GM12873 (cell line): Measurements from ENCODE around the gene RFX4.

Experiments used
- TF ChIP-seq, protein P1 (sequence below): IDR thresholded peaks from 2 replicates; pipeline ENCODE4 v1.5.1; 2012; ENCODE audit warnings: low read depth, mild to moderate bottlenecking, moderate library complexity, low read length, control low read depth; ENCODE audit not compliant: insufficient read depth; ENCODE audit errors: missing control alignments

The RFX4 gene

GRCh38 chr12:106671840-106672239 is 89.0 kb downstream of the RFX4 start:
- TF ChIP-seq, protein P1, sequence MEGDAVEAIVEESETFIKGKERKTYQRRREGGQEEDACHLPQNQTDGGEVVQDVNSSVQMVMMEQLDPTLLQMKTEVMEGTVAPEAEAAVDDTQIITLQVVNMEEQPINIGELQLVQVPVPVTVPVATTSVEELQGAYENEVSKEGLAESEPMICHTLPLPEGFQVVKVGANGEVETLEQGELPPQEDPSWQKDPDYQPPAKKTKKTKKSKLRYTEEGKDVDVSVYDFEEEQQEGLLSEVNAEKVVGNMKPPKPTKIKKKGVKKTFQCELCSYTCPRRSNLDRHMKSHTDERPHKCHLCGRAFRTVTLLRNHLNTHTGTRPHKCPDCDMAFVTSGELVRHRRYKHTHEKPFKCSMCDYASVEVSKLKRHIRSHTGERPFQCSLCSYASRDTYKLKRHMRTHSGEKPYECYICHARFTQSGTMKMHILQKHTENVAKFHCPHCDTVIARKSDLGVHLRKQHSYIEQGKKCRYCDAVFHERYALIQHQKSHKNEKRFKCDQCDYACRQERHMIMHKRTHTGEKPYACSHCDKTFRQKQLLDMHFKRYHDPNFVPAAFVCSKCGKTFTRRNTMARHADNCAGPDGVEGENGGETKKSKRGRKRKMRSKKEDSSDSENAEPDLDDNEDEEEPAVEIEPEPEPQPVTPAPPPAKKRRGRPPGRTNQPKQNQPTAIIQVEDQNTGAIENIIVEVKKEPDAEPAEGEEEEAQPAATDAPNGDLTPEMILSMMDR: no peak

DNA sequence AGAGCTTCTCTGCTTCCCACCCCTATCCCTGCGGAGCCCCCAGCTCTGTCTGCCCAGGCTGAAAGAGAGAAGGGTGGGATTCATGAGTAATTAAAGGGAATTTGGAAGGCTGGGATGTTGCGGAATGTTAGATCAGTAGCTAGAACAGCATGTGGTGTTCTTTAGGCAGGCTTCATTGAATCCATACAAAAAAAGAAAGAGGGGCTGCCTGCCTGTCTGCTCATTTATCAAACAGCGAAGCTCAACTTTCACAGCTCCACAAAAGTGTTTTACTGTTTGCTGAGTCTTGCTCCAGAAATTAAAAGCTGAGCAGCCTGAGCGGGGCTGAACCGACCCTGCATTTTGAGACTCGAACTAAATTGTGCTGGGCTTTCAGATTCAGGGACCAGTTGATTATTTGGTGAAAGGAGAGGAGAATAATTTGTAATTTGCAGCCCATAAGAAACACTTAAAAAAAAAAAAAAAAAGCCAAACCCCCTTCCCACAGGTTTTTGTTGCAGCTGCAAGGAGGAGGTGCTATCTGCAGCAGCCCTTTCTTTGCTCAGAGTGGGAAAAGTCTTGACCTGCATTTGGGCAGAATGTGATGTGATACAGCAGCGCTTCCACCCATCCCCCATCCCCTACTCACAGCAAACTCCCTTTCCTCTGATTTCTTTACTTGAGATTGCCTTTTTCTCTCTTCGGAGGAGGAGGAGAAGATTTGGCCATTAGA is 89.7 kb downstream of the RFX4 start:
- TF ChIP-seq, protein P1: no peak

DNA sequence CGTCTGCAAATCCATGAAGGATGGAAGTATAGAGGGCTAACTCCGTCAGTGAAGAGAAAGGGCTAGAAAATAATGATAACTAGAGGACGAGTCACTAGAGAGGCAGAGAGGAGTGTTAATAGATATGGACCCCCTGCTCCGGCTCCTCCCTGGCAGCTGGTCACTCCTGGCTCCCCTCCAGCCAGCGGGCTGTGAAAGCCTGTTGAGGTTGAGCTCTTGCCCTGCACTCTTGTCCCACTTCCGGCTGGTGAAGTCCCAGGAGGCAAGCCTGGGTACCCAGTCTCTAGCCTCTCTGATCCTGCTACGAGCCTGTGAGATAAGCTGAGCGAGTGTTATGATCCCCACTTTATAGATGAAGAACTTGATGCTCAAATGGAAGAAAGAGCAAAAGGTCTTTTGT is 90.3 kb downstream of the RFX4 start:
- TF ChIP-seq, protein P1: no peak

GRCh38 chr12:106675651-106676435 is 93.0 kb downstream of the RFX4 start:
- TF ChIP-seq, protein P1: no peak

DNA sequence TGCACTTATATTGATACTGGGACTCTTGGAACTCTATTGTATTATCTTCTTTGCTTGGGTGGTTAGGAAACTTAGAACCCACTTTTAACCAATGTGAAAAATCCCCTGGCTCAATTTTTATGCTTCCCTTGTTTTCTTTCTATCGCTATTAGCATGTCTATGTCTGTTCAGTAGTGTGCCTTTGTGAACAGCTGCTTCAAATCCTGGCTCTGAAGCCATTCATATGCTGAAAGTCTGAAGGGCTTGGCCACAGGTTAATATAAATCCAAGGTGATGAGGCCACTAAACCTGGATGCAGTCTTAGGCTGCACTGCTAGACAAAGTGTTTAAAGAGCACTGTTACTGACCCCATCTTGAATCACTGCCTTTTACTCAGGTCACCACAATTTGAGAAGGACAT is 96.8 kb downstream of the RFX4 start:
- TF ChIP-seq, protein P1: no peak

GRCh38 chr12:106680280-106680679 is 97.5 kb downstream of the RFX4 start:
- TF ChIP-seq, protein P1: no peak

GRCh38 chr12:106681210-106681609 is 98.4 kb downstream of the RFX4 start:
- TF ChIP-seq, protein P1: no peak
